ENCODE data around the gene GALNT1. TPM values are rescaled to one million over a fixed set of nuclear protein-coding genes. Genes with fewer than 3 reads are reported as not detected.

GALNT1 gene
- total RNA-seq, 1 experiment from 2014 or later, result 80.1 TPM

DNA sequence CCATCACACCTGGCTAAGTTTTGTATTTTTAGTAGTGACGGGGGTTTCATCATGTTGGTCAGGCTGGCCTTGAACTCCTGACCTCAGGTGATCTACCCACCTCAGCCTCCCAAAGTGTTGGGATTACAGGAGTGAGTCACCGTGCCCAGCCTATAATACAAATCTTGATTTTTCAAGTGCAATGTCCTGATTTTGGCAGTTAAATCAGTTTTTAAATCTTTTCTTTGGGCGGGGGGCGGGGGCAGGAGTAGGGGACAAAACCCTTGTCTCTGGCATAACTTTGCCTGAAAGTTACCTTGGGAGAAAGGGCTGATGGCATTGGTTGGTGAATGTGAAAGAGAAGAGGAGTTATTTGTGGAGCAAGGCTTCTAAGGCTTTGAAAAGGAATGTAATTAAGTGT is 12.3 kb downstream of the GALNT1 start:
- no peak for DNase-seq (ENCODE audit: low spot score)
- POLR2A ChIA-PET, result no interaction called here
- CTCF ChIA-PET, result no interaction called here
- ATAC-seq, result no peak
- no peak overlapping the region for H3K4me3 Mint-ChIP-seq
- H3K4me1 Mint-ChIP-seq, result peaks cover 20% of the 10 kb centered on the region
- H3K36me3 Mint-ChIP-seq, result peaks cover 7% of the 10 kb centered on the region
- peaks cover 7% of the 10 kb centered on the region for H3K9me3 Mint-ChIP-seq
- no peaks in the 10 kb centered on the region for H3K27me3 Mint-ChIP-seq (ENCODE audit: low read depth)
- no peak overlapping the region for H3K27ac Mint-ChIP-seq
- TF ChIP-seq ATF1 (CRISPR knock-in tag; IDR thresholded peaks at IDR 0.05) (no peak), NR1H2 (CRISPR knock-in tag; IDR thresholded peaks at IDR 0.05) (no peak), CREB1 (CRISPR knock-in tag; IDR thresholded peaks at IDR 0.05) (no peak), GABPB1 (CRISPR knock-in tag; IDR thresholded peaks at IDR 0.05) (no peak), NFYB (CRISPR knock-in tag; conservative IDR thresholded peaks at IDR 0.05; ENCODE audit: low read depth) (no peak)
- TF ChIP-seq, protein P1, sequence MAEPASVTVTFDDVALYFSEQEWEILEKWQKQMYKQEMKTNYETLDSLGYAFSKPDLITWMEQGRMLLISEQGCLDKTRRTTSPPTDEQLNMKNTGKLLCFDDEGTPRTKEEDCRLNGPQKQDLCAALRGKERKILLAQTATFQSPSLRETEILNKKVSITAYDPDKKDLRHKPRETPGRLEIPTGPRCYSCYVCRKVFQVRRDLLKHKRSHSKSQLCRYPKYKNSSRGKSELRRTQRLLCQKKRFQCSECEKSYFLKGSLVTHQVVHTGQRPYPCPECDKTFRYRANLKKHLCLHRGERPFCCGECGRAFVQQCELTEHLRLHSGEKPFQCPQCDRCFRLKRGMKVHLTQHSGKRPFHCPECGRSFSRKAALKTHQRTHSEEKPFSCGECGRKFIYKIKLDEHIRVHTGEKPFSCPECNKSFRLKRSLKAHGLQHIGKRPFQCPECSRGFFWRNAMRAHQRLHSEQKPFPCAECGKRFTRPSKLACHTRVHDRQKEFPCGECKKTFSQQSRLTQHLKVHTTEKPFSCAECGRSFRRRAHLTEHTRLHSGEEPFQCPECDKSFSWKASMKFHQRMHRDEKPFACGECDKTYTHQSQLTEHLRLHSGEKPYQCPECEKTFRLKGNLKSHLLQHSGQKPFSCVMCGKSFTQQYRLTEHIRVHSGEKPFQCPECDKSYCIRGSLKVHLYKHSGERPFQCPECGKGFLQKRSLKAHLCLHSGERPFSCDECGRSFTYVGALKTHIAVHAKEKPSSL (CRISPR knock-in tag; conservative IDR thresholded peaks at IDR 0.05), result no peak
- TF ChIP-seq, protein P2, sequence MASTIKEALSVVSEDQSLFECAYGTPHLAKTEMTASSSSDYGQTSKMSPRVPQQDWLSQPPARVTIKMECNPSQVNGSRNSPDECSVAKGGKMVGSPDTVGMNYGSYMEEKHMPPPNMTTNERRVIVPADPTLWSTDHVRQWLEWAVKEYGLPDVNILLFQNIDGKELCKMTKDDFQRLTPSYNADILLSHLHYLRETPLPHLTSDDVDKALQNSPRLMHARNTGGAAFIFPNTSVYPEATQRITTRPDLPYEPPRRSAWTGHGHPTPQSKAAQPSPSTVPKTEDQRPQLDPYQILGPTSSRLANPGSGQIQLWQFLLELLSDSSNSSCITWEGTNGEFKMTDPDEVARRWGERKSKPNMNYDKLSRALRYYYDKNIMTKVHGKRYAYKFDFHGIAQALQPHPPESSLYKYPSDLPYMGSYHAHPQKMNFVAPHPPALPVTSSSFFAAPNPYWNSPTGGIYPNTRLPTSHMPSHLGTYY (CRISPR knock-in tag; IDR thresholded peaks at IDR 0.05), result no peak
- TF ChIP-seq, protein P3, sequence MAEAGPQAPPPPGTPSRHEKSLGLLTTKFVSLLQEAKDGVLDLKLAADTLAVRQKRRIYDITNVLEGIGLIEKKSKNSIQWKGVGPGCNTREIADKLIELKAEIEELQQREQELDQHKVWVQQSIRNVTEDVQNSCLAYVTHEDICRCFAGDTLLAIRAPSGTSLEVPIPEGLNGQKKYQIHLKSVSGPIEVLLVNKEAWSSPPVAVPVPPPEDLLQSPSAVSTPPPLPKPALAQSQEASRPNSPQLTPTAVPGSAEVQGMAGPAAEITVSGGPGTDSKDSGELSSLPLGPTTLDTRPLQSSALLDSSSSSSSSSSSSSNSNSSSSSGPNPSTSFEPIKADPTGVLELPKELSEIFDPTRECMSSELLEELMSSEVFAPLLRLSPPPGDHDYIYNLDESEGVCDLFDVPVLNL (CRISPR knock-in tag; IDR thresholded peaks at IDR 0.05; ENCODE audit: borderline replicate concordance, low read depth), result no peak
- TF ChIP-seq, protein P4, sequence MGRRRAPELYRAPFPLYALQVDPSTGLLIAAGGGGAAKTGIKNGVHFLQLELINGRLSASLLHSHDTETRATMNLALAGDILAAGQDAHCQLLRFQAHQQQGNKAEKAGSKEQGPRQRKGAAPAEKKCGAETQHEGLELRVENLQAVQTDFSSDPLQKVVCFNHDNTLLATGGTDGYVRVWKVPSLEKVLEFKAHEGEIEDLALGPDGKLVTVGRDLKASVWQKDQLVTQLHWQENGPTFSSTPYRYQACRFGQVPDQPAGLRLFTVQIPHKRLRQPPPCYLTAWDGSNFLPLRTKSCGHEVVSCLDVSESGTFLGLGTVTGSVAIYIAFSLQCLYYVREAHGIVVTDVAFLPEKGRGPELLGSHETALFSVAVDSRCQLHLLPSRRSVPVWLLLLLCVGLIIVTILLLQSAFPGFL (CRISPR knock-in tag; IDR thresholded peaks at IDR 0.05; ENCODE audit: borderline replicate concordance), result no peak
- TF ChIP-seq, protein P5, sequence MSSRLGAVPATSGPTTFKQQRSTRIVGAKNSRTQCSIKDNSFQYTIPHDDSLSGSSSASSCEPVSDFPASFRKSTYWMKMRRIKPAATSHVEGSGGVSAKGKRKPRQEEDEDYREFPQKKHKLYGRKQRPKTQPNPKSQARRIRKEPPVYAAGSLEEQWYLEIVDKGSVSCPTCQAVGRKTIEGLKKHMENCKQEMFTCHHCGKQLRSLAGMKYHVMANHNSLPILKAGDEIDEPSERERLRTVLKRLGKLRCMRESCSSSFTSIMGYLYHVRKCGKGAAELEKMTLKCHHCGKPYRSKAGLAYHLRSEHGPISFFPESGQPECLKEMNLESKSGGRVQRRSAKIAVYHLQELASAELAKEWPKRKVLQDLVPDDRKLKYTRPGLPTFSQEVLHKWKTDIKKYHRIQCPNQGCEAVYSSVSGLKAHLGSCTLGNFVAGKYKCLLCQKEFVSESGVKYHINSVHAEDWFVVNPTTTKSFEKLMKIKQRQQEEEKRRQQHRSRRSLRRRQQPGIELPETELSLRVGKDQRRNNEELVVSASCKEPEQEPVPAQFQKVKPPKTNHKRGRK (CRISPR knock-in tag; IDR thresholded peaks at IDR 0.05; ENCODE audit: borderline replicate concordance), result no peak
- TF ChIP-seq, protein P6, sequence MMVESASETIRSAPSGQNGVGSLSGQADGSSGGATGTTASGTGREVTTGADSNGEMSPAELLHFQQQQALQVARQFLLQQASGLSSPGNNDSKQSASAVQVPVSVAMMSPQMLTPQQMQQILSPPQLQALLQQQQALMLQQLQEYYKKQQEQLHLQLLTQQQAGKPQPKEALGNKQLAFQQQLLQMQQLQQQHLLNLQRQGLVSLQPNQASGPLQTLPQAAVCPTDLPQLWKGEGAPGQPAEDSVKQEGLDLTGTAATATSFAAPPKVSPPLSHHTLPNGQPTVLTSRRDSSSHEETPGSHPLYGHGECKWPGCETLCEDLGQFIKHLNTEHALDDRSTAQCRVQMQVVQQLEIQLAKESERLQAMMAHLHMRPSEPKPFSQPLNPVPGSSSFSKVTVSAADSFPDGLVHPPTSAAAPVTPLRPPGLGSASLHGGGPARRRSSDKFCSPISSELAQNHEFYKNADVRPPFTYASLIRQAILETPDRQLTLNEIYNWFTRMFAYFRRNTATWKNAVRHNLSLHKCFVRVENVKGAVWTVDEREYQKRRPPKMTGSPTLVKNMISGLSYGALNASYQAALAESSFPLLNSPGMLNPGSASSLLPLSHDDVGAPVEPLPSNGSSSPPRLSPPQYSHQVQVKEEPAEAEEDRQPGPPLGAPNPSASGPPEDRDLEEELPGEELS (CRISPR knock-in tag; IDR thresholded peaks at IDR 0.05), result no peak

DNA sequence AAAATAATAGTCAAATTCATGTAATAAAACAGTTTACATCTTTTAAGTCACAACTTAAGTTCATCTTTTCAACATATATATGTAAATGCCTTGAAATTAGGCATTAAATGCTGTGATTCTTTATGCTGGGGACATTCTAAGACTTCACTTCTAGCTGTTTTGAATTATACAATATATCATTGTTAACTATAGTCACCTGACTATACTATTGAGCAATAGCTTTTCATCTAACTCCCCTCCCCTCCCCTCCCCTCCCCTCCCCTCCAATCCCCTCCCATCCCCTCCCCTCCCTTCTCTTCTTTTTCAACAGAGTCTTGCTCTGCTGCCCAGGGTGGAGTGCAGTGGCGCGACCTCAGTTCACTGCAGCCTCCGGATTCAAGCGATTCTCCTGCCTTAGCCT is 16.2 kb downstream of the GALNT1 start:
- POLR2A ChIA-PET, result no interaction called here
- TF ChIP-seq, protein P7, sequence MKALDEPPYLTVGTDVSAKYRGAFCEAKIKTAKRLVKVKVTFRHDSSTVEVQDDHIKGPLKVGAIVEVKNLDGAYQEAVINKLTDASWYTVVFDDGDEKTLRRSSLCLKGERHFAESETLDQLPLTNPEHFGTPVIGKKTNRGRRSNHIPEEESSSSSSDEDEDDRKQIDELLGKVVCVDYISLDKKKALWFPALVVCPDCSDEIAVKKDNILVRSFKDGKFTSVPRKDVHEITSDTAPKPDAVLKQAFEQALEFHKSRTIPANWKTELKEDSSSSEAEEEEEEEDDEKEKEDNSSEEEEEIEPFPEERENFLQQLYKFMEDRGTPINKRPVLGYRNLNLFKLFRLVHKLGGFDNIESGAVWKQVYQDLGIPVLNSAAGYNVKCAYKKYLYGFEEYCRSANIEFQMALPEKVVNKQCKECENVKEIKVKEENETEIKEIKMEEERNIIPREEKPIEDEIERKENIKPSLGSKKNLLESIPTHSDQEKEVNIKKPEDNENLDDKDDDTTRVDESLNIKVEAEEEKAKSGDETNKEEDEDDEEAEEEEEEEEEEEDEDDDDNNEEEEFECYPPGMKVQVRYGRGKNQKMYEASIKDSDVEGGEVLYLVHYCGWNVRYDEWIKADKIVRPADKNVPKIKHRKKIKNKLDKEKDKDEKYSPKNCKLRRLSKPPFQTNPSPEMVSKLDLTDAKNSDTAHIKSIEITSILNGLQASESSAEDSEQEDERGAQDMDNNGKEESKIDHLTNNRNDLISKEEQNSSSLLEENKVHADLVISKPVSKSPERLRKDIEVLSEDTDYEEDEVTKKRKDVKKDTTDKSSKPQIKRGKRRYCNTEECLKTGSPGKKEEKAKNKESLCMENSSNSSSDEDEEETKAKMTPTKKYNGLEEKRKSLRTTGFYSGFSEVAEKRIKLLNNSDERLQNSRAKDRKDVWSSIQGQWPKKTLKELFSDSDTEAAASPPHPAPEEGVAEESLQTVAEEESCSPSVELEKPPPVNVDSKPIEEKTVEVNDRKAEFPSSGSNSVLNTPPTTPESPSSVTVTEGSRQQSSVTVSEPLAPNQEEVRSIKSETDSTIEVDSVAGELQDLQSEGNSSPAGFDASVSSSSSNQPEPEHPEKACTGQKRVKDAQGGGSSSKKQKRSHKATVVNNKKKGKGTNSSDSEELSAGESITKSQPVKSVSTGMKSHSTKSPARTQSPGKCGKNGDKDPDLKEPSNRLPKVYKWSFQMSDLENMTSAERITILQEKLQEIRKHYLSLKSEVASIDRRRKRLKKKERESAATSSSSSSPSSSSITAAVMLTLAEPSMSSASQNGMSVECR (CRISPR knock-in tag; IDR thresholded peaks at IDR 0.05; ENCODE audit: borderline replicate concordance), result no peak
- TF ChIP-seq, protein P8, sequence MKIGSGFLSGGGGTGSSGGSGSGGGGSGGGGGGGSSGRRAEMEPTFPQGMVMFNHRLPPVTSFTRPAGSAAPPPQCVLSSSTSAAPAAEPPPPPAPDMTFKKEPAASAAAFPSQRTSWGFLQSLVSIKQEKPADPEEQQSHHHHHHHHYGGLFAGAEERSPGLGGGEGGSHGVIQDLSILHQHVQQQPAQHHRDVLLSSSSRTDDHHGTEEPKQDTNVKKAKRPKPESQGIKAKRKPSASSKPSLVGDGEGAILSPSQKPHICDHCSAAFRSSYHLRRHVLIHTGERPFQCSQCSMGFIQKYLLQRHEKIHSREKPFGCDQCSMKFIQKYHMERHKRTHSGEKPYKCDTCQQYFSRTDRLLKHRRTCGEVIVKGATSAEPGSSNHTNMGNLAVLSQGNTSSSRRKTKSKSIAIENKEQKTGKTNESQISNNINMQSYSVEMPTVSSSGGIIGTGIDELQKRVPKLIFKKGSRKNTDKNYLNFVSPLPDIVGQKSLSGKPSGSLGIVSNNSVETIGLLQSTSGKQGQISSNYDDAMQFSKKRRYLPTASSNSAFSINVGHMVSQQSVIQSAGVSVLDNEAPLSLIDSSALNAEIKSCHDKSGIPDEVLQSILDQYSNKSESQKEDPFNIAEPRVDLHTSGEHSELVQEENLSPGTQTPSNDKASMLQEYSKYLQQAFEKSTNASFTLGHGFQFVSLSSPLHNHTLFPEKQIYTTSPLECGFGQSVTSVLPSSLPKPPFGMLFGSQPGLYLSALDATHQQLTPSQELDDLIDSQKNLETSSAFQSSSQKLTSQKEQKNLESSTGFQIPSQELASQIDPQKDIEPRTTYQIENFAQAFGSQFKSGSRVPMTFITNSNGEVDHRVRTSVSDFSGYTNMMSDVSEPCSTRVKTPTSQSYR (CRISPR knock-in tag; IDR thresholded peaks at IDR 0.05), result no peak
- no peak for TF ChIP-seq MXD4 (CRISPR knock-in tag; IDR thresholded peaks at IDR 0.05; ENCODE audit: borderline replicate concordance)
- DNase-seq (ENCODE audit: low spot score) (no peak), ATAC-seq (no peak)
- peaks cover 9% of the 10 kb centered on the region for H3K4me1 Mint-ChIP-seq
- H3K9me3 Mint-ChIP-seq, result peaks cover 32% of the 10 kb centered on the region
- H3K36me3 Mint-ChIP-seq, result peaks cover 31% of the 10 kb centered on the region
- H3K4me3 Mint-ChIP-seq, result no peak overlapping the region
- H3K27me3 Mint-ChIP-seq (ENCODE audit: low read depth), result no peaks in the 10 kb centered on the region
- CTCF ChIA-PET, result no interaction called here
- no peak overlapping the region for H3K27ac Mint-ChIP-seq

All from WTC11 (cell line).